HepG2 (cell line): ENCODE measurements around the gene TTLL4. TPM values are rescaled to one million over a fixed set of nuclear protein-coding genes. Genes with fewer than 3 reads are reported as not detected.
A peak's percentile ranks its signal among the peaks of the same experiment; 100 is the strongest.

Experiments used
- CEBPG ChIP-seq: IDR thresholded peaks from 2 replicates; pipeline ENCODE4 v1.6.1; 2016
- HDAC2 ChIP-seq: sonication (generic); formaldehyde crosslinking; IDR thresholded peaks from 2 replicates; pipeline ENCODE4 v1.4.0; 2020; ENCODE audit warnings: missing genetic modification reagents
- HNF1A ChIP-seq, 2 experiments: sonication (generic) in 1 of 2; formaldehyde crosslinking in 1 of 2; IDR thresholded peaks; 2 replicates each; pipeline versions ENCODE4 v1.4.0 to v1.6.1; 2016 to 2020; ENCODE audit warnings: borderline replicate concordance in 1 of 2, low read depth in 1 of 2, mild to moderate bottlenecking in 1 of 2, missing genetic modification reagents in 1 of 2
- REST ChIP-seq, 2 experiments: IDR thresholded peaks; 2 replicates each; pipeline ENCODE4 v1.6.1; 2011 to 2012; ENCODE audit warnings: low read length in 2 of 2, borderline replicate concordance in 1 of 2, low read depth in 1 of 2, mild to moderate bottlenecking in 1 of 2, moderate library complexity in 1 of 2
- ZFX ChIP-seq: sonication (generic); formaldehyde crosslinking; IDR thresholded peaks from 2 replicates; pipeline ENCODE4 v1.4.0; 2020; ENCODE audit warnings: mild to moderate bottlenecking, low read depth, missing genetic modification reagents, moderate library complexity
- ZFY ChIP-seq: sonication (generic); formaldehyde crosslinking; IDR thresholded peaks from 2 replicates; pipeline ENCODE4 v1.4.0; 2020; ENCODE audit warnings: missing genetic modification reagents
- ZNF281 ChIP-seq: sonication (generic); formaldehyde crosslinking; IDR thresholded peaks from 2 replicates; pipeline ENCODE4 v1.4.0; 2020; ENCODE audit warnings: missing genetic modification reagents, borderline replicate concordance
- ZNF33B ChIP-seq: sonication (generic); formaldehyde crosslinking; IDR thresholded peaks from 2 replicates; pipeline ENCODE4 v1.5.1; 2020; ENCODE audit warnings: mild to moderate bottlenecking, missing genetic modification reagents
- ZNF557 ChIP-seq: sonication (generic); formaldehyde crosslinking; IDR thresholded peaks from 2 replicates; pipeline ENCODE4 v1.4.0; 2020; ENCODE audit warnings: missing genetic modification reagents
- ZNF687 ChIP-seq: sonication (generic); formaldehyde crosslinking; IDR thresholded peaks from 2 replicates; pipeline ENCODE4 v1.5.1; 2020; ENCODE audit warnings: mild to moderate bottlenecking, missing genetic modification reagents, moderate library complexity
- polyA plus RNA-seq, 8 experiments: library from polyadenylated mRNA; depleted of rRNA in 3 of 8; stranded (reverse) in 7 of 8; unstranded in 1 of 8; fragments of >200 nt; fragmentation: Illumina TruSeq in 4 of 8; extraction: Trizol in 4 of 8; gene quantifications; 2 replicates each; pipeline versions ENCODE4 v1.2.1 to v1.2.3, GENCODE V29; 2011 to 2016; ENCODE audit warnings: low read depth in 4 of 8, missing spikeins in 1 of 8, mixed read lengths in 1 of 8; ENCODE audit not compliant: insufficient read depth in 1 of 8
- total RNA-seq, 5 experiments: library from RNA; depleted of rRNA; stranded (reverse); fragments of >200 nt; fragmentation: Illumina TruSeq; extraction: Trizol; gene quantifications; 2 replicates each; pipeline ENCODE4 v1.2.3, GENCODE V29; 2016; ENCODE audit warnings: low read depth in 1 of 5

Gene TTLL4
- total and polyA plus RNA-seq, 2 of the 13 experiments (the other 11 are each of a cell fraction or from before 2014, with no cell fraction given) = 77.5 to 84.6 TPM

GRCh38 chr2:218745559-218746469 lies 35.2 kb downstream of the TTLL4 start (continued):
- TF ChIP-seq ZNF687 (CRISPR knock-in tag) (peak; percentile 84), ZFX (peak; percentile 76), ZNF281 (0 out of 2 replicates have a peak, but pooled peaks have one; percentile 38), REST (IDR thresholded peaks at IDR 0.05; ENCODE audit: borderline replicate concordance in 1 of 2, low read depth in 1 of 2, low read length in 2 of 2) (peak in 1 of 2 experiments; percentile 42; a peak in 1 of 4 replicates), ZNF557 (CRISPR knock-in tag) (no peak), HDAC2 (CRISPR knock-in tag) (peak; percentile 56; the same call in 1 of the 2 replicates), ZNF33B (CRISPR knock-in tag) (peak; percentile 86; the same call in 1 of the 2 replicates), ZFY (CRISPR knock-in tag) (peak; percentile 68), HNF1A (IDR thresholded peaks at IDR 0.05; ENCODE audit: low read depth) (no peak), HNF1A (CRISPR knock-in tag; IDR thresholded peaks at IDR 0.05; ENCODE audit: borderline replicate concordance) (peak; percentile 54; the same call in 1 of the 2 replicates), CEBPG (peak; percentile 19; the same call in 1 of the 2 replicates)
